ENCODE results near the gene DYSF. TPM values are rescaled to one million over a fixed set of nuclear protein-coding genes. Genes with fewer than 3 reads are reported as not detected.
"Not testable (repeated sequence)": the region's sequence is repeated elsewhere in the genome, so short reads cannot be mapped to it uniquely, and the experiment has no call there.

Gene DYSF
- total and polyA plus RNA-seq, 9 donors: 2.3 to 16.5 (median 5.1) TPM

GRCh38 chr2:71482055-71482454, 28.7 kb downstream of the DYSF start:
- no peak for DNase-seq
- 42 to 62% (median 43%) methylated on average over 4 of the region's 4 CpGs for WGBS, 3 donors
- Histone ChIP-seq H3K4me3 (no peak overlapping the region), H3K9me3 (no peaks in the 10 kb centered on the region), H3K27me3 (no peaks in the 10 kb centered on the region), H3K36me3 (no peaks in the 10 kb centered on the region), H3K27ac (no peak overlapping the region), H3K4me1 (ENCODE audit: insufficient read depth) (no peaks in the 10 kb centered on the region)
- intact Hi-C loops (cut with DNase I): no loop called here
- TF ChIP-seq EP300 (IDR thresholded peaks at IDR 0.05) (no peak), POLR2A (IDR thresholded peaks at IDR 0.05) (no peak), CTCF (IDR thresholded peaks at IDR 0.05) (no peak)

- Histone ChIP-seq H3K27ac (no peak overlapping the region), H3K4me3 (no peak overlapping the region), H3K4me1 (ENCODE audit: insufficient read depth) (no peaks in the 10 kb centered on the region), H3K9me3 (no peaks in the 10 kb centered on the region), H3K27me3 (no peaks in the 10 kb centered on the region), H3K36me3 (no peaks in the 10 kb centered on the region)
- intact Hi-C loops (cut with DNase I): no loop called here
- WGBS, 3 donors: 88 to 90% (median 89%) methylated on average over 10 of the region's 10 CpGs
- DNase-seq: no peak
- TF ChIP-seq EP300 (IDR thresholded peaks at IDR 0.05) (no peak), CTCF (IDR thresholded peaks at IDR 0.05) (no peak), POLR2A (IDR thresholded peaks at IDR 0.05) (no peak)
Measured at GRCh38 chr2:71483246-71483645, 29.9 kb downstream of the DYSF start.

- Histone ChIP-seq H3K36me3 (no peaks in the 10 kb centered on the region), H3K4me3 (no peak overlapping the region), H3K9me3 (no peaks in the 10 kb centered on the region), H3K27me3 (no peaks in the 10 kb centered on the region), H3K4me1 (ENCODE audit: insufficient read depth) (no peaks in the 10 kb centered on the region), H3K27ac (no peak overlapping the region)
- TF ChIP-seq POLR2A (IDR thresholded peaks at IDR 0.05) (no peak), CTCF (IDR thresholded peaks at IDR 0.05) (no peak), EP300 (IDR thresholded peaks at IDR 0.05) (no peak)
- DNase-seq: no peak
- WGBS, 3 donors: 83 to 89% (median 88%) methylated on average over 2 of the region's 2 CpGs
- intact Hi-C loops (cut with DNase I): no loop called here
Measured at GRCh38 chr2:71484354-71484753, 31.0 kb downstream of the DYSF start.

- 60 to 67% (median 63%) methylated on average over 11 of the region's 11 CpGs for WGBS, 3 donors
- no peak for TF ChIP-seq POLR2A (IDR thresholded peaks at IDR 0.05)
- TF ChIP-seq CTCF (IDR thresholded peaks at IDR 0.05): no peak
- TF ChIP-seq EP300 (IDR thresholded peaks at IDR 0.05): no peak
- H3K27ac ChIP-seq: no peak overlapping the region
- no peaks in the 10 kb centered on the region for H3K9me3 ChIP-seq
- intact Hi-C loops (cut with DNase I): no loop called here
- H3K36me3 ChIP-seq: no peaks in the 10 kb centered on the region
- H3K27me3 ChIP-seq: no peaks in the 10 kb centered on the region
- no peaks in the 10 kb centered on the region for H3K4me1 ChIP-seq (ENCODE audit: insufficient read depth)
- no peak for DNase-seq
- no peak overlapping the region for H3K4me3 ChIP-seq
Measured at GRCh38 chr2:71486881-71487640, 33.7 kb downstream of the DYSF start.

GRCh38 chr2:71491551-71491950, 38.2 kb downstream of the DYSF start:
- H3K4me3 ChIP-seq; H3K36me3 ChIP-seq; H3K9me3 ChIP-seq; DNase-seq; H3K27ac ChIP-seq; intact Hi-C loops (cut with DNase I); H3K27me3 ChIP-seq; H3K4me1 ChIP-seq (ENCODE audit: insufficient read depth): not testable (repeated sequence)
- WGBS, 3 donors: 87 to 94% (median 92%) methylated on average over 3 of the region's 3 CpGs
